H1 (cell line): ENCODE data around the gene TMTC2. TPM values are rescaled to one million over a fixed set of nuclear protein-coding genes. Genes with fewer than 3 reads are reported as not detected.

Source experiments
- CTCF ChIA-PET: fragments of 300-600 bp; sonication (Branson Sonifier 250); formaldehyde crosslinking; loops from one replicate; lab custom pipeline; 2021; ENCODE audit not compliant: partially characterized antibody; lab: Charles Lee
- POLR2A ChIA-PET: fragments of 300-600 bp; sonication (Branson Sonifier 250); formaldehyde crosslinking; loops from one replicate; lab custom pipeline; 2021; ENCODE audit warnings: inconsistent platforms; ENCODE audit not compliant: partially characterized antibody; lab: Charles Lee
- DNase-seq, 2 experiments: peaks; one replicate each; pipeline versions ENCODE4 v3.0.0 to v3.0.0-alpha.2; 2010 to 2022; ENCODE audit warnings: low spot score in 2 of 2, low read depth in 1 of 2, mixed read lengths in 1 of 2
- FAIRE-seq: peaks from 2 replicates; lab custom pipeline; 2011; peaks lifted over from hg19 to GRCh38; lab: Jason Lieb, UNC
- H2AFZ ChIP-seq: 2 replicates; pipeline ENCODE4 v1.8.1; 2012; ENCODE audit warnings: low read length, inconsistent platforms
- H2AK5ac ChIP-seq: 2 replicates; pipeline ENCODE4 v1.6.1; 2013; ENCODE audit warnings: low read depth, low read length
- H2BK120ac ChIP-seq: replicated peaks from 2 replicates; pipeline ENCODE3; 2013; ENCODE audit warnings: low read depth, low read length, inconsistent platforms
- H2BK12ac ChIP-seq: 2 replicates; pipeline ENCODE4 v1.6.1; 2013; ENCODE audit warnings: low read depth, low read length
- H2BK15ac ChIP-seq: 2 replicates; pipeline ENCODE4 v1.6.1; 2013; ENCODE audit warnings: low read length
- H2BK20ac ChIP-seq: 2 replicates; pipeline ENCODE4 v1.6.1; 2013; ENCODE audit warnings: low read length
- H2BK5ac ChIP-seq: 2 replicates; pipeline ENCODE4 v1.6.1; 2013; ENCODE audit warnings: low read depth, low read length
- H3K14ac ChIP-seq: 2 replicates; pipeline ENCODE4 v1.6.1; 2013; ENCODE audit warnings: inconsistent platforms; ENCODE audit not compliant: insufficient read length
- H3K18ac ChIP-seq: 2 replicates; pipeline ENCODE4 v1.6.1; 2013; ENCODE audit warnings: low read length; ENCODE audit errors: extremely low read depth
- H3K23ac ChIP-seq: 2 replicates; pipeline ENCODE4 v1.6.1; 2013; ENCODE audit warnings: inconsistent platforms; ENCODE audit not compliant: insufficient read length
- H3K23me2 ChIP-seq: 2 replicates; pipeline ENCODE4 v1.6.1; 2013; ENCODE audit warnings: low read depth, low read length
- H3K27ac ChIP-seq: 2 replicates; pipeline ENCODE4 v1.6.1; 2011; ENCODE audit warnings: low read depth, low read length, inconsistent platforms
- H3K27me3 ChIP-seq, 4 experiments: replicated peaks in 1 of 4; 1 replicate in 1 of 4; 2 replicates in 3 of 4; pipeline versions ENCODE4 v1.6.1 to v1.8.1; 2011 to 2013; ENCODE audit warnings: low read length in 3 of 4, mild to moderate bottlenecking in 3 of 4, inconsistent platforms in 2 of 4, mixed read lengths in 2 of 4, moderate library complexity in 1 of 4; ENCODE audit not compliant: control insufficient read depth in 3 of 4, insufficient read depth in 3 of 4; ENCODE audit errors: extremely low read depth in 1 of 4
- H3K36me3 ChIP-seq, 4 experiments: 2 replicates each; pipeline versions ENCODE4 v1.6.1 to v1.8.1; 2011 to 2013; ENCODE audit warnings: mild to moderate bottlenecking in 4 of 4, low read length in 3 of 4, moderate library complexity in 2 of 4, control low read depth in 1 of 4, inconsistent platforms in 1 of 4; ENCODE audit not compliant: insufficient read depth in 4 of 4, control insufficient read depth in 2 of 4
- H3K4ac ChIP-seq: replicated peaks from 2 replicates; pipeline ENCODE3; 2013; ENCODE audit warnings: low read length, low read depth, mixed read lengths, inconsistent platforms; ENCODE audit not compliant: insufficient read length
- H3K4me1 ChIP-seq, 4 experiments: replicated peaks in 1 of 4; 1 replicate in 1 of 4; 2 replicates in 3 of 4; pipeline versions ENCODE4 v1.6.1 to v1.8.1; 2011 to 2013; ENCODE audit warnings: low read length in 3 of 4, inconsistent platforms in 2 of 4, mixed read lengths in 1 of 4; ENCODE audit not compliant: insufficient read depth in 4 of 4, control insufficient read depth in 3 of 4
- H3K4me2 ChIP-seq, 2 experiments: 2 replicates each; pipeline versions ENCODE4 v1.6.1 to v1.8.1; 2011 to 2013; ENCODE audit warnings: low read depth in 2 of 2, low read length in 2 of 2, control low read depth in 1 of 2, inconsistent platforms in 1 of 2, mild to moderate bottlenecking in 1 of 2; ENCODE audit not compliant: insufficient read depth in 1 of 2
- H3K4me3 ChIP-seq, 4 experiments: fragments of 200-600, 300-600 bp in 1 of 4; sonication (generic), shearing (Covaris generic), sonication (Bioruptor Twin) in 1 of 4; 2 replicates each; pipeline versions ENCODE4 v1.5.1 to v1.8.1; 2011 to 2016; ENCODE audit warnings: low read length in 4 of 4, low read depth in 3 of 4, control low read depth in 2 of 4, inconsistent platforms in 2 of 4, mild to moderate bottlenecking in 2 of 4, mixed read lengths in 1 of 4, moderate library complexity in 1 of 4; ENCODE audit not compliant: insufficient read depth in 2 of 4; ENCODE audit errors: extremely low read depth in 1 of 4
- H3K56ac ChIP-seq: replicated peaks from 2 replicates; pipeline ENCODE3; 2013; ENCODE audit warnings: low read depth, mild to moderate bottlenecking, mixed read lengths, low read length, inconsistent platforms; ENCODE audit not compliant: insufficient read length
- H3K79me1 ChIP-seq: 2 replicates; pipeline ENCODE4 v1.6.1; 2013; ENCODE audit warnings: low read depth, low read length, control low read depth
- H3K79me2 ChIP-seq, 2 experiments: 2 replicates each; pipeline versions ENCODE4 v1.6.1 to v1.8.1; 2012 to 2013; ENCODE audit warnings: low read length in 2 of 2, mild to moderate bottlenecking in 2 of 2, inconsistent platforms in 1 of 2; ENCODE audit not compliant: insufficient read depth in 2 of 2, control insufficient read depth in 1 of 2
- H3K9ac ChIP-seq, 4 experiments: replicated peaks in 1 of 4; 1 replicate in 1 of 4; 2 replicates in 3 of 4; pipeline versions ENCODE4 v1.6.1 to v1.8.1; 2011 to 2013; ENCODE audit warnings: low read depth in 3 of 4, low read length in 3 of 4, control low read depth in 2 of 4, mild to moderate bottlenecking in 2 of 4, moderate library complexity in 2 of 4, inconsistent platforms in 1 of 4; ENCODE audit errors: extremely low read depth in 1 of 4
- H3K9me3 ChIP-seq, 2 experiments: 2 replicates each; pipeline versions ENCODE4 v1.6.1 to v1.8.1; 2012 to 2013; ENCODE audit warnings: mild to moderate bottlenecking in 2 of 2, moderate library complexity in 2 of 2, control low read depth in 1 of 2, inconsistent platforms in 1 of 2, low read depth in 1 of 2, low read length in 1 of 2, mixed read lengths in 1 of 2; ENCODE audit not compliant: insufficient read depth in 2 of 2
- H4K20me1 ChIP-seq, 2 experiments: replicated peaks in 1 of 2; 2 replicates each; pipeline versions ENCODE3 to v1.8.1; 2011 to 2013; ENCODE audit warnings: inconsistent platforms in 2 of 2, low read length in 2 of 2, mild to moderate bottlenecking in 1 of 2; ENCODE audit not compliant: insufficient read depth in 2 of 2, control insufficient read depth in 1 of 2
- H4K5ac ChIP-seq: 2 replicates; pipeline ENCODE4 v1.6.1; 2013; ENCODE audit warnings: low read length, low read depth, mixed read lengths, inconsistent platforms; ENCODE audit not compliant: insufficient read length
- H4K8ac ChIP-seq: 2 replicates; pipeline ENCODE4 v1.8.0; 2013; ENCODE audit warnings: mild to moderate bottlenecking, moderate library complexity, low read length, inconsistent platforms; ENCODE audit not compliant: insufficient read depth; ENCODE audit errors: extremely low read depth
- H4K91ac ChIP-seq: replicated peaks from 2 replicates; pipeline ENCODE3; 2013; ENCODE audit warnings: low read length, mixed read lengths, inconsistent platforms; ENCODE audit not compliant: insufficient read length
- E2F6 ChIP-seq: IDR thresholded peaks from 2 replicates; pipeline ENCODE4 v1.6.1; 2012; ENCODE audit warnings: inconsistent platforms
- EP300 ChIP-seq, 2 experiments: IDR thresholded peaks; 1 replicate in 1 of 2; 2 replicates in 1 of 2; pipeline ENCODE4 v1.6.1; 2011 to 2012; ENCODE audit warnings: low read depth in 2 of 2, low read length in 2 of 2, mild to moderate bottlenecking in 2 of 2, borderline replicate concordance in 1 of 2, inconsistent platforms in 1 of 2, moderate library complexity in 1 of 2
- KDM1A ChIP-seq: fragments of 200-600, 300-600 bp; sonication (generic); IDR thresholded peaks from 2 replicates; pipeline ENCODE4 v1.7.1; 2016; ENCODE audit warnings: mild to moderate bottlenecking, low read length, borderline replicate concordance
- NRF1 ChIP-seq: IDR thresholded peaks from 2 replicates; pipeline ENCODE4 v1.6.1; 2011; ENCODE audit warnings: mild to moderate bottlenecking, low read depth, low read length, improper control_type of control experiment
- POLR2AphosphoS5 ChIP-seq: IDR thresholded peaks from 2 replicates; pipeline ENCODE4 v1.6.1; 2011; ENCODE audit warnings: low read depth, low read length
- RAD21 ChIP-seq, 2 experiments: IDR thresholded peaks in 1 of 2; conservative IDR thresholded peaks in 1 of 2; 2 replicates each; pipeline ENCODE4 v1.6.1; 2011; ENCODE audit warnings: low read depth in 2 of 2, low read length in 2 of 2, improper control_type of control experiment in 1 of 2, inconsistent platforms in 1 of 2, mild to moderate bottlenecking in 1 of 2, moderate library complexity in 1 of 2
- SIX5 ChIP-seq: IDR thresholded peaks from 2 replicates; pipeline ENCODE4 v1.6.1; 2011; ENCODE audit warnings: mild to moderate bottlenecking, low read depth, low read length
- TEAD4 ChIP-seq: IDR thresholded peaks from 2 replicates; pipeline ENCODE4 v1.6.1; 2012; ENCODE audit warnings: low read depth, low read length, inconsistent platforms, mixed read lengths
- YY1 ChIP-seq: IDR thresholded peaks from 2 replicates; pipeline ENCODE4 v1.6.1; 2011; ENCODE audit warnings: low read depth, mild to moderate bottlenecking, low read length
- WGBS, 2 experiments: shearing (Covaris generic) in 1 of 2; methylation state at CpG; one replicate each; pipeline versions ENCODE4 v1.1.6 to v1.1.7; 2013 to 2015; ENCODE audit warnings: low lambda C conversion rate in 2 of 2, mixed read lengths in 2 of 2, inconsistent platforms in 1 of 2, low coverage in 1 of 2, missing lambda C conversion rate in 1 of 2; ENCODE audit not compliant: insufficient replicate concordance in 2 of 2, insufficient coverage in 1 of 2, insufficient read length in 1 of 2; ENCODE audit errors: extremely low coverage in 1 of 2, missing lambda C conversion rate in 1 of 2; 5-methylcytosine and 5-hydroxymethylcytosine counted together
- polyA plus RNA-seq, 7 experiments: library from polyadenylated mRNA; depleted of rRNA in 3 of 7; stranded (reverse) in 5 of 7; unstranded in 2 of 7; fragments of >200 nt in 5 of 7; fragments of 200-250 nt in 2 of 7; gene quantifications; 1 replicate in 5 of 7; 2 replicates in 1 of 7; 4 replicates in 1 of 7; pipeline versions ENCODE4 v1.2.1 to v1.2.3, GENCODE V29; 2011 to 2013; ENCODE audit warnings: missing spikeins in 2 of 7, mixed read lengths in 2 of 7
- total RNA-seq: library from RNA; stranded (reverse); fragmentation: NEBNext Ultra II Directional; extraction: Animal tissue kit (Norgen Biotek cat#: 25700); gene quantifications from 2 replicates; pipeline ENCODE4 v1.2.1, GENCODE V29; 2021

The TMTC2 gene
- total and polyA plus RNA-seq, 2 of the 8 experiments (the other 6 are each of a cell fraction or from before 2014, with no cell fraction given): 2.3 to 3.9 TPM

- no peak overlapping the region for H4K5ac ChIP-seq
- no peak overlapping the region for H3K18ac ChIP-seq
- no peak overlapping the region for H2BK15ac ChIP-seq
- H3K79me1 ChIP-seq: no peaks in the 10 kb centered on the region
- H2BK20ac ChIP-seq: no peak overlapping the region
- H3K27me3 ChIP-seq: no peaks in the 10 kb centered on the region
- no peak overlapping the region for H2AK5ac ChIP-seq
- H3K4ac ChIP-seq: no peak overlapping the region
- no peaks in the 10 kb centered on the region for H3K79me2 ChIP-seq
- CTCF ChIA-PET: interaction anchor here (1.0 kb wide), 1 partner anchor 10 kb away, joined by 4 read pairs; no protein-coding TSS in a partner anchor
- WGBS, 2 experiments: 64% methylated on average over 1 of the region's 1 CpG; no CpG with 5 or more reads in 1 of the 2 experiments
- H3K4me1 ChIP-seq: peaks cover 0 to 2% (median 0%) of the 10 kb centered on the region in 4 experiments; a peak in 1 of 7 replicates
- no peaks in the 10 kb centered on the region for H3K36me3 ChIP-seq
- DNase-seq (no peak), FAIRE-seq (no peak)
- no peak overlapping the region for H3K14ac ChIP-seq
- H2AFZ ChIP-seq: no peak overlapping the region
- H2BK12ac ChIP-seq: no peak overlapping the region
- H4K91ac ChIP-seq: no peak overlapping the region
- no peaks in the 10 kb centered on the region for H3K9me3 ChIP-seq
- H4K8ac ChIP-seq: no peak overlapping the region
- POLR2A ChIA-PET: interaction anchor here (1.3 kb wide), 1 partner anchor 12 kb away, joined by 4 read pairs; no protein-coding TSS in a partner anchor
- no peak overlapping the region for H3K4me3 ChIP-seq
- no peaks in the 10 kb centered on the region for H3K23me2 ChIP-seq
- H2BK5ac ChIP-seq: no peak overlapping the region
- no peak overlapping the region for H2BK120ac ChIP-seq
- no peak overlapping the region for H3K23ac ChIP-seq
- no peak overlapping the region for H3K9ac ChIP-seq
- H3K56ac ChIP-seq: no peak overlapping the region
- H3K27ac ChIP-seq: no peak overlapping the region
- H4K20me1 ChIP-seq: no peaks in the 10 kb centered on the region
- no peak overlapping the region for H3K4me2 ChIP-seq
- TF ChIP-seq NRF1: no peak
- TF ChIP-seq TEAD4: no peak
- no peak for TF ChIP-seq POLR2AphosphoS5
- no peak for TF ChIP-seq SIX5
- no peak for TF ChIP-seq YY1
- TF ChIP-seq EP300 (IDR thresholded peaks at IDR 0.05; ENCODE audit: borderline replicate concordance in 1 of 2, low read depth in 2 of 2, low read length in 2 of 2): no peak
- TF ChIP-seq E2F6: no peak
- no peak for TF ChIP-seq KDM1A
- TF ChIP-seq RAD21 (IDR thresholded peaks at IDR 0.05 in 1 of 2, conservative IDR thresholded peaks at IDR 0.05 in 1 of 2; ENCODE audit: low read depth in 2 of 2, low read length in 2 of 2): no peak
These were observed 146.8 kb downstream of the TMTC2 start for GRCh38 chr12:82833481-82833880.
